HepG2 (cell line): Measurements from ENCODE around the gene GPRC5B. TPM values are rescaled to one million over a fixed set of nuclear protein-coding genes. Genes with fewer than 3 reads are reported as not detected.

Experiments
- ATAC-seq: fragments of 200-7000 bp; cut with Tn5 transposase; 3 replicates; pipeline ENCODE4 v1.9.1; 2020; ENCODE audit warnings: mild to moderate bottlenecking, moderate library complexity
- BruUV-seq: library from RNA; stranded (reverse); fragments of 400-500 nt; replicated peaks from 2 replicates; lab custom pipeline; 2021; lab: Mats Ljungman, UMichigan
- CTCF ChIA-PET: fragments of 300-600 bp; formaldehyde crosslinking; extraction: SDS; loops from one replicate; lab custom pipeline; 2021; ENCODE audit warnings: low total read pairs, inconsistent platforms, low intra/inter-chr PET ratio; lab: Yijun Ruan, JAX
- POLR2A ChIA-PET: fragments of 350-600 bp; sonication (Branson Sonifier 250); formaldehyde crosslinking; loops from one replicate; lab custom pipeline; 2020; ENCODE audit warnings: antibody characterized with exemption, inconsistent platforms; lab: Yijun Ruan, JAX
- DNase-seq: peaks from one replicate; pipeline ENCODE4 v3.0.0-alpha.2; 2015; ENCODE audit warnings: low spot score
- FAIRE-seq: peaks from 3 replicates; lab custom pipeline; 2011; peaks lifted over from hg19 to GRCh38; lab: Jason Lieb, UNC
- H2AFZ ChIP-seq: one replicate; pipeline ENCODE4 v1.6.1; 2011; ENCODE audit warnings: low read length, inconsistent platforms
- H3K27ac ChIP-seq: fragments of 300-600 bp; 3 replicates; pipeline ENCODE4 v1.8.0; 2011; ENCODE audit warnings: mixed run types, mild to moderate bottlenecking, mixed read lengths, low read length, inconsistent platforms; ENCODE audit not compliant: insufficient read depth; ENCODE audit errors: extremely low read length
- H3K27me3 ChIP-seq, 2 experiments: fragments of 200-600 bp in 1 of 2; 2 replicates in 1 of 2; 3 replicates in 1 of 2; pipeline versions ENCODE4 v1.6.0 to v1.8.0; 2011; ENCODE audit warnings: low read length in 2 of 2, mild to moderate bottlenecking in 2 of 2, moderate library complexity in 2 of 2, inconsistent platforms in 1 of 2; ENCODE audit not compliant: insufficient read depth in 2 of 2, control insufficient read depth in 1 of 2
- H3K36me3 ChIP-seq, 2 experiments: fragments of 200-600 bp in 1 of 2; replicated peaks in 1 of 2; 2 replicates in 1 of 2; 3 replicates in 1 of 2; pipeline versions ENCODE4 v1.5.1 to v1.8.0; 2011; ENCODE audit warnings: low read length in 2 of 2, inconsistent platforms in 1 of 2; ENCODE audit not compliant: insufficient read depth in 2 of 2, control insufficient read depth in 1 of 2
- H3K4me1 ChIP-seq: 2 replicates; pipeline ENCODE4 v1.5.1; 2012; ENCODE audit warnings: low read length, inconsistent platforms; ENCODE audit not compliant: insufficient read depth
- H3K4me2 ChIP-seq: 2 replicates; pipeline ENCODE4 v1.6.0; 2011; ENCODE audit warnings: low read depth, low read length, inconsistent platforms
- H3K4me3 ChIP-seq, 3 experiments: fragments of 200-600 bp in 1 of 3; sonication (generic), shearing (Covaris generic) in 1 of 3; replicated peaks in 1 of 3; 2 replicates each; pipeline ENCODE4 v1.5.1; 2011 to 2016; ENCODE audit warnings: low read length in 3 of 3, inconsistent platforms in 2 of 3, low read depth in 2 of 3, mild to moderate bottlenecking in 2 of 3, control low read depth in 1 of 3, mixed read lengths in 1 of 3; ENCODE audit not compliant: insufficient read depth in 1 of 3
- H3K79me2 ChIP-seq: one replicate; pipeline ENCODE4 v1.6.1; 2011; ENCODE audit warnings: low read length, inconsistent platforms; ENCODE audit not compliant: insufficient read depth
- H3K9ac ChIP-seq: 2 replicates; pipeline ENCODE4 v1.6.0; 2011; ENCODE audit warnings: mild to moderate bottlenecking, low read depth, low read length, inconsistent platforms; ENCODE audit not compliant: insufficient read depth
- H3K9me3 ChIP-seq: 2 replicates; pipeline ENCODE4 v1.5.1; 2012; ENCODE audit warnings: mild to moderate bottlenecking, low read length
- H4K20me1 ChIP-seq: 2 replicates; pipeline ENCODE4 v1.6.0; 2011; ENCODE audit warnings: inconsistent platforms, mild to moderate bottlenecking, low read length, moderate library complexity; ENCODE audit not compliant: insufficient read depth
- ADNP ChIP-seq: sonication (generic); formaldehyde crosslinking; IDR thresholded peaks from 2 replicates; pipeline ENCODE4 v1.4.0; 2020; ENCODE audit warnings: missing genetic modification reagents
- AFF4 ChIP-seq: sonication (generic); formaldehyde crosslinking; IDR thresholded peaks from 2 replicates; pipeline ENCODE4 v1.4.0; 2020; ENCODE audit warnings: missing genetic modification reagents
- CSRNP2 ChIP-seq: sonication (generic); formaldehyde crosslinking; conservative IDR thresholded peaks from 2 replicates; pipeline ENCODE4 v1.8.0; 2022; ENCODE audit warnings: low read depth, missing genetic modification reagents
- EEA1 ChIP-seq: sonication (generic); formaldehyde crosslinking; IDR thresholded peaks from 2 replicates; pipeline ENCODE4 v1.5.1; 2020; ENCODE audit warnings: mild to moderate bottlenecking, missing genetic modification reagents, borderline replicate concordance
- HOXA5 ChIP-seq: sonication (generic); formaldehyde crosslinking; IDR thresholded peaks from 2 replicates; pipeline ENCODE4 v1.4.0; 2020; ENCODE audit warnings: missing genetic modification reagents
- JUNB ChIP-seq: sonication (generic); formaldehyde crosslinking; IDR thresholded peaks from 2 replicates; pipeline ENCODE4 v1.8.0; 2022; ENCODE audit warnings: missing genetic modification reagents, mild to moderate bottlenecking, borderline replicate concordance
- NFE2L1 ChIP-seq: sonication (generic); formaldehyde crosslinking; IDR thresholded peaks from 2 replicates; pipeline ENCODE4 v1.4.0; 2020; ENCODE audit warnings: missing genetic modification reagents, mild to moderate bottlenecking, borderline replicate concordance
- ZKSCAN1 ChIP-seq: fragments of 150-350 bp; IDR thresholded peaks from 2 replicates; pipeline ENCODE4 v1.6.1; 2014; ENCODE audit warnings: low read length
- ZNF432 ChIP-seq: sonication (generic); formaldehyde crosslinking; IDR thresholded peaks from 2 replicates; pipeline ENCODE4 v1.5.0; 2020; ENCODE audit warnings: missing genetic modification reagents, mild to moderate bottlenecking, borderline replicate concordance
- ZNF747 ChIP-seq: sonication (generic); formaldehyde crosslinking; IDR thresholded peaks from 2 replicates; pipeline ENCODE4 v1.8.1; 2023; ENCODE audit warnings: missing genetic modification reagents, mild to moderate bottlenecking, borderline replicate concordance
- WGBS: methylation state at CpG from one replicate; pipeline ENCODE4 v1.1.6; 2017; ENCODE audit warnings: low lambda C conversion rate; 5-methylcytosine and 5-hydroxymethylcytosine counted together
- in situ Hi-C: cut with HindIII; loops from 2 replicates; pipeline ENCODE4 v1.10.0; 2017; ENCODE audit warnings: low pct_unique_long_range_greater_than_20kb; ENCODE audit not compliant: extremely low pct_ligation_motif_present
- intact Hi-C: fragments of 100-400 bp; cut with micrococcal nuclease; formaldehyde crosslinking; loops from one replicate; pipeline ENCODE4 v1.10.0; 2022; ENCODE audit not compliant: unreplicated experiment
- polyA plus RNA-seq, 8 experiments: library from polyadenylated mRNA; depleted of rRNA in 3 of 8; stranded (reverse) in 7 of 8; unstranded in 1 of 8; fragments of >200 nt; fragmentation: Illumina TruSeq in 4 of 8; extraction: Trizol in 4 of 8; gene quantifications; 2 replicates each; pipeline versions ENCODE4 v1.2.1 to v1.2.3, GENCODE V29; 2011 to 2016; ENCODE audit warnings: low read depth in 4 of 8, missing spikeins in 1 of 8, mixed read lengths in 1 of 8; ENCODE audit not compliant: insufficient read depth in 1 of 8
- total RNA-seq, 5 experiments: library from RNA; depleted of rRNA; stranded (reverse); fragments of >200 nt; fragmentation: Illumina TruSeq; extraction: Trizol; gene quantifications; 2 replicates each; pipeline ENCODE4 v1.2.3, GENCODE V29; 2016; ENCODE audit warnings: low read depth in 1 of 5

GPRC5B gene
- total and polyA plus RNA-seq, 2 of the 13 experiments (the other 11 are each of a cell fraction or from before 2014, with no cell fraction given): 0.46 to 0.53 TPM

GRCh38 chr16:19823322-19823721 lies 61.3 kb downstream of the GPRC5B start:
- in situ Hi-C loops: no loop called here
- Histone ChIP-seq H3K4me2 (no peak overlapping the region), H3K36me3 (no peaks in the 10 kb centered on the region), H3K9ac (no peak overlapping the region), H3K27me3 (no peaks in the 10 kb centered on the region), H3K4me3 (no peak overlapping the region), H2AFZ (no peak overlapping the region), H3K79me2 (no peaks in the 10 kb centered on the region), H3K4me1 (0 out of 2 replicates have a peak, but pooled peaks cover 5% of the 10 kb centered on the region), H3K27ac (no peak overlapping the region), H3K9me3 (no peaks in the 10 kb centered on the region), H4K20me1 (no peaks in the 10 kb centered on the region)
- 78% methylated on average over 6 of the region's 6 CpGs for WGBS
- intact Hi-C loops: no loop called here
- ChIA-PET CTCF (no interaction called here), POLR2A (no interaction called here)
- DNase-seq: no peak
- BruUV-seq: no TSS peak
- FAIRE-seq: no peak
- no peak for ATAC-seq
- no peak for TF ChIP-seq HOXA5 (CRISPR knock-in tag)
- no peak for TF ChIP-seq AFF4
- TF ChIP-seq EEA1 (CRISPR knock-in tag): no peak
- TF ChIP-seq JUNB (CRISPR knock-in tag): no peak
- TF ChIP-seq NFE2L1 (CRISPR knock-in tag): no peak
- no peak for TF ChIP-seq ADNP
- TF ChIP-seq ZNF432 (CRISPR knock-in tag): no peak
- TF ChIP-seq ZNF747: no peak
- no peak for TF ChIP-seq ZKSCAN1
- TF ChIP-seq CSRNP2 (CRISPR knock-in tag): no peak
- TF ChIP-seq, all 625 proteins: peak for 0
